Endothelial cell of umbilical vein (primary cell): Measurements from ENCODE around the gene ADGRD2. TPM values are rescaled to one million over a fixed set of nuclear protein-coding genes. Genes with fewer than 3 reads are reported as not detected.

Source experiments
- BruUV-seq: library from RNA; stranded (reverse); fragments of 400-500 nt; replicated peaks from 2 replicates; lab custom pipeline; 2021; lab: Mats Ljungman, UMichigan
- CTCF ChIA-PET: fragments of 300-600, 350-600 bp; sonication (Branson Sonifier 250); formaldehyde crosslinking; loops from one replicate; lab custom pipeline; 2021; ENCODE audit warnings: antibody characterized with exemption, inconsistent platforms; lab: Charles Lee
- POLR2A ChIA-PET: fragments of 300-600, 350-600 bp; sonication (Branson Sonifier 250); formaldehyde crosslinking; loops from one replicate; lab custom pipeline; 2021; ENCODE audit warnings: antibody characterized with exemption, inconsistent platforms; lab: Charles Lee
- DNase-seq: peaks from one replicate; pipeline ENCODE4 v3.0.0-alpha.2; 2011; ENCODE audit warnings: low read depth, low spot score
- FAIRE-seq: peaks from 2 replicates; lab custom pipeline; 2011; peaks lifted over from hg19 to GRCh38; lab: Jason Lieb, UNC
- H2AFZ ChIP-seq: 2 replicates; pipeline ENCODE4 v1.6.0; 2012; ENCODE audit warnings: low read depth, low read length, control low read depth, inconsistent platforms
- H3K27ac ChIP-seq: 2 replicates; pipeline ENCODE4 v1.5.1; 2011; ENCODE audit warnings: low read depth, mild to moderate bottlenecking, control low read depth, low read length, moderate library complexity; ENCODE audit not compliant: insufficient read depth
- H3K27me3 ChIP-seq, 2 experiments: 2 replicates each; pipeline versions ENCODE4 v1.6.0 to v1.6.1; 2011; ENCODE audit warnings: low read length in 2 of 2, mixed read lengths in 1 of 2; ENCODE audit not compliant: control insufficient read depth in 2 of 2, insufficient read depth in 2 of 2
- H3K36me3 ChIP-seq, 2 experiments: 2 replicates in 1 of 2; 3 replicates in 1 of 2; pipeline ENCODE4 v1.5.1; 2011; ENCODE audit warnings: low read length in 2 of 2, mild to moderate bottlenecking in 1 of 2, moderate library complexity in 1 of 2; ENCODE audit not compliant: control insufficient read depth in 2 of 2, insufficient read depth in 2 of 2; ENCODE audit errors: extremely low read depth in 1 of 2
- H3K4me1 ChIP-seq: 3 replicates; pipeline ENCODE4 v1.5.1; 2011; ENCODE audit warnings: mild to moderate bottlenecking, low read length; ENCODE audit not compliant: control insufficient read depth, insufficient read depth; ENCODE audit errors: extremely low read depth
- H3K4me2 ChIP-seq: 2 replicates; pipeline ENCODE4 v1.6.1; 2011; ENCODE audit warnings: low read length, control low read depth, mixed read lengths; ENCODE audit not compliant: insufficient read depth
- H3K4me3 ChIP-seq, 3 experiments: fragments of 200-600 bp in 1 of 3; sonication (generic), shearing (Covaris generic) in 1 of 3; replicated peaks in 1 of 3; 2 replicates each; pipeline ENCODE4 v1.5.1; 2011 to 2016; ENCODE audit warnings: control low read depth in 3 of 3, low read length in 3 of 3, mild to moderate bottlenecking in 2 of 3, inconsistent platforms in 1 of 3, low read depth in 1 of 3, moderate library complexity in 1 of 3; ENCODE audit not compliant: insufficient read depth in 1 of 3
- H3K79me2 ChIP-seq: 2 replicates; pipeline ENCODE4 v1.6.0; 2012; ENCODE audit warnings: low read length, inconsistent platforms; ENCODE audit not compliant: control insufficient read depth, insufficient read depth
- H3K9ac ChIP-seq: replicated peaks from 2 replicates; pipeline ENCODE3; 2011; ENCODE audit warnings: low read length, control low read depth; ENCODE audit not compliant: insufficient read depth; ENCODE audit errors: extremely low read depth
- H3K9me1 ChIP-seq: replicated peaks from 3 replicates; pipeline ENCODE4 v1.6.0; 2011; ENCODE audit warnings: mild to moderate bottlenecking, low read length; ENCODE audit not compliant: control insufficient read depth, insufficient read depth; ENCODE audit errors: extremely low read depth
- H3K9me3 ChIP-seq: replicated peaks from 2 replicates; pipeline ENCODE4 v1.5.1; 2012; ENCODE audit warnings: low read length, inconsistent platforms; ENCODE audit not compliant: control insufficient read depth, insufficient read depth
- H4K20me1 ChIP-seq: replicated peaks from 2 replicates; pipeline ENCODE3; 2011; ENCODE audit warnings: mild to moderate bottlenecking, low read length; ENCODE audit not compliant: control insufficient read depth, insufficient read depth; ENCODE audit errors: extremely low read depth
- EZH2 ChIP-seq: IDR thresholded peaks from 2 replicates; pipeline ENCODE4 v1.6.1; 2012; ENCODE audit warnings: borderline replicate concordance, low read depth, mild to moderate bottlenecking, moderate library complexity, low read length, inconsistent platforms; ENCODE audit not compliant: severe bottlenecking
- FOS ChIP-seq: IDR thresholded peaks from 2 replicates; pipeline ENCODE4 v1.6.1; 2011; ENCODE audit warnings: mild to moderate bottlenecking, low read length, moderate library complexity, borderline replicate concordance; ENCODE audit not compliant: insufficient read depth
- GATA2 ChIP-seq: IDR thresholded peaks from 2 replicates; pipeline ENCODE4 v1.7.0; 2011; ENCODE audit warnings: low read depth, mild to moderate bottlenecking, moderate library complexity, mixed read lengths, low read length; ENCODE audit not compliant: insufficient read length, insufficient read depth
- JUN ChIP-seq: IDR thresholded peaks from 2 replicates; pipeline ENCODE4 v1.6.1; 2011; ENCODE audit warnings: borderline replicate concordance, low read depth; ENCODE audit not compliant: insufficient read length, insufficient read depth
- MYC ChIP-seq: IDR thresholded peaks from one replicate; pipeline ENCODE4 v1.6.1; 2011; ENCODE audit warnings: mild to moderate bottlenecking, low read depth, low read length
- POLR2A ChIP-seq: IDR thresholded peaks from 2 replicates; pipeline ENCODE4 v1.6.1; 2012; ENCODE audit warnings: low read depth, mild to moderate bottlenecking, control low read depth, low read length
- POLR2AphosphoS5 ChIP-seq: IDR thresholded peaks from 2 replicates; pipeline ENCODE4 v1.6.1; 2012; ENCODE audit warnings: low read depth, mild to moderate bottlenecking, control low read depth, low read length, moderate library complexity; ENCODE audit not compliant: insufficient read depth
- dilution Hi-C: fragments of 300-500 bp; cut with MboI; formaldehyde crosslinking; loops from one replicate; pipeline ENCODE4 v1.15.0; 2019; ENCODE audit warnings: low sequenced_read_pairs; ENCODE audit not compliant: extremely low pct_ligation_motif_present
- intact Hi-C: fragments of 100-400 bp; cut with micrococcal nuclease; formaldehyde crosslinking; loops from one replicate; pipeline ENCODE4 v1.10.0; 2022
- polyA plus RNA-seq, 4 experiments: library from polyadenylated mRNA; depleted of rRNA in 3 of 4; stranded (reverse) in 3 of 4; unstranded in 1 of 4; fragments of >200 nt; gene quantifications; 2 replicates each; pipeline versions ENCODE4 v1.2.1 to v1.2.3, GENCODE V29; 2011 to 2012; ENCODE audit warnings: missing spikeins in 1 of 4
- total RNA-seq: library from RNA; stranded (reverse); gene quantifications from 2 replicates; pipeline ENCODE4 v1.2.3, GENCODE V29; 2021
- TF ChIP-seq, protein P1 (sequence below): IDR thresholded peaks from 2 replicates; pipeline ENCODE4 v1.6.1; 2011; ENCODE audit not compliant: insufficient read depth, insufficient read length
- TF ChIP-seq, protein P2 (sequence below), 2 donors: IDR thresholded peaks; 1 replicate in 1 of 2; 2 replicates in 1 of 2; pipeline ENCODE4 v1.5.1; 2011; ENCODE audit warnings: low read length in 2 of 2, mild to moderate bottlenecking in 2 of 2, moderate library complexity in 2 of 2, control low read depth in 1 of 2, inconsistent platforms in 1 of 2, low read depth in 1 of 2; ENCODE audit not compliant: insufficient read depth in 1 of 2; ENCODE audit errors: extremely low read depth in 1 of 2

ADGRD2 gene
- total and polyA plus RNA-seq, 2 donors (not counting 3 experiments of a cell fraction or from before 2014, with no cell fraction given) = not detected

DNA sequence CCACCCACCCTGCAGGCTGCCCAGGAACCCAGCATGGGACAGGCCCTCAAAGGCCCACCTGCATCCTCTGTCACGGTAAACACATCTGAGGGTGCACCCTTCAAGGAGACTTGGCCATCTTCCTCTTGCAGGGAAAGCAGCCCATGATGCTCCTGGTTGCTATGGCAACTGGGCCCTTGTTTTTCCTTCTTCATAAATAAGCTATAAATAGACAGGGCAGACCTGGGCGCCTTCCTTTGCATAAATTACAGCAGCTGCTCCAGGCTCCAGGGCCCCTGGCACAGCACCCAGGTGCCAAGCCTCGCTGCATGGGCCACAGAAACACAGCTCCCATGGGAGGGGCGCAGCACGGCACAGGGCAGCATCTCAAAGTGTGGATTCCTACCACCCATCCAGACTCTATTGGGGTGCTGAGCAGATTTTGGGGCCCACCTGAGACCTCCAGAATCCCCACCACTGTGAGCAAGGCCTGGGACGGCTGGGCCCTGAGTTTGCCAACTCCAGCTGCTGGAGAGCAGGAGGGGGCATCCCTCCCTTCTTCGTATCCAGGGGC, 29.2 kb upstream of the ADGRD2 start:
- no peaks in the 10 kb centered on the region for H3K9me1 ChIP-seq
- intact Hi-C loops = no loop called here
- no peak overlapping the region for H3K27ac ChIP-seq
- H2AFZ ChIP-seq = no peak overlapping the region
- no peak overlapping the region for H3K9ac ChIP-seq
- POLR2A ChIA-PET = no interaction called here
- DNase-seq (no peak), FAIRE-seq (no peak)
- no peaks in the 10 kb centered on the region for H3K9me3 ChIP-seq
- no TSS peak for BruUV-seq
- dilution Hi-C loops = no loop called here
- no peak for TF ChIP-seq POLR2A
- TF ChIP-seq POLR2AphosphoS5 = no peak
- TF ChIP-seq, protein P1, sequence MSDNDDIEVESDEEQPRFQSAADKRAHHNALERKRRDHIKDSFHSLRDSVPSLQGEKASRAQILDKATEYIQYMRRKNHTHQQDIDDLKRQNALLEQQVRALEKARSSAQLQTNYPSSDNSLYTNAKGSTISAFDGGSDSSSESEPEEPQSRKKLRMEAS = no peak
- TF ChIP-seq, protein P2, sequence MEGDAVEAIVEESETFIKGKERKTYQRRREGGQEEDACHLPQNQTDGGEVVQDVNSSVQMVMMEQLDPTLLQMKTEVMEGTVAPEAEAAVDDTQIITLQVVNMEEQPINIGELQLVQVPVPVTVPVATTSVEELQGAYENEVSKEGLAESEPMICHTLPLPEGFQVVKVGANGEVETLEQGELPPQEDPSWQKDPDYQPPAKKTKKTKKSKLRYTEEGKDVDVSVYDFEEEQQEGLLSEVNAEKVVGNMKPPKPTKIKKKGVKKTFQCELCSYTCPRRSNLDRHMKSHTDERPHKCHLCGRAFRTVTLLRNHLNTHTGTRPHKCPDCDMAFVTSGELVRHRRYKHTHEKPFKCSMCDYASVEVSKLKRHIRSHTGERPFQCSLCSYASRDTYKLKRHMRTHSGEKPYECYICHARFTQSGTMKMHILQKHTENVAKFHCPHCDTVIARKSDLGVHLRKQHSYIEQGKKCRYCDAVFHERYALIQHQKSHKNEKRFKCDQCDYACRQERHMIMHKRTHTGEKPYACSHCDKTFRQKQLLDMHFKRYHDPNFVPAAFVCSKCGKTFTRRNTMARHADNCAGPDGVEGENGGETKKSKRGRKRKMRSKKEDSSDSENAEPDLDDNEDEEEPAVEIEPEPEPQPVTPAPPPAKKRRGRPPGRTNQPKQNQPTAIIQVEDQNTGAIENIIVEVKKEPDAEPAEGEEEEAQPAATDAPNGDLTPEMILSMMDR (IDR thresholded peaks at IDR 0.05; ENCODE audit: extremely low read depth in 1 of 2, insufficient read depth in 1 of 2, low read depth in 1 of 2, low read length in 2 of 2) = no peak
- H3K4me1 ChIP-seq = no peaks in the 10 kb centered on the region
- H4K20me1 ChIP-seq = no peaks in the 10 kb centered on the region
- no peaks in the 10 kb centered on the region for H3K36me3 ChIP-seq
- H3K4me2 ChIP-seq = no peak overlapping the region
- H3K79me2 ChIP-seq = no peaks in the 10 kb centered on the region
- H3K27me3 ChIP-seq = peaks cover 4 to 12% of the 10 kb centered on the region in 2 experiments
- CTCF ChIA-PET = interaction anchor here (0.8 to 5.9 kb wide), 8 partner anchors 9 to 343 kb away, joined by 3 to 146 read pairs (median 4); no protein-coding TSS in a partner anchor
- no peak overlapping the region for H3K4me3 ChIP-seq

DNA sequence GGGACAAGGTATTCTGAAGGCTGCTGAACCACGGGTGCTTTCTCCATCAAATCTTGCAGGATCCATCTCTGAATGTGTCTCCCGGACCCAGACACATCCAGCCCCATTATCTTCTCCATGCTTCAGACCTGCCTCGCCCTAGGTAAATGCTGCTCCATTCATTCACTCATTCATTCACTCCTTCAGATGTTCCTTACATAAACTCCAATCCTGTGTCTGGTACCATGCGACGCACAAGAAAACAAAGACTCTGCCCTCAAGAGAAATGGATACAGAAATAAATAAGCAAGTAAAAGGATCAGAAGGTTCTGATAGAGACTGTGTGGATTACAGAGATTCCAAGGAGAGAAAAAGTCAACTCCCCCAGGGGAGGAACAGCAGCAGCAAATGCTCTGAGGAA, 27.1 kb upstream of the ADGRD2 start:
- Histone ChIP-seq H3K27ac (no peak overlapping the region), H2AFZ (no peak overlapping the region), H3K36me3 (no peaks in the 10 kb centered on the region), H3K4me3 (no peak overlapping the region), H3K9ac (no peak overlapping the region), H3K79me2 (no peaks in the 10 kb centered on the region), H3K4me2 (no peak overlapping the region), H3K9me3 (no peaks in the 10 kb centered on the region), H4K20me1 (no peaks in the 10 kb centered on the region), H3K4me1 (no peaks in the 10 kb centered on the region), H3K27me3 (peaks cover 4 to 12% of the 10 kb centered on the region in 2 experiments), H3K9me1 (no peaks in the 10 kb centered on the region)
- ChIA-PET CTCF (no interaction called here), POLR2A (no interaction called here)
- BruUV-seq = no TSS peak
- dilution Hi-C loops = no loop called here
- intact Hi-C loops = no loop called here
- FAIRE-seq (no peak), DNase-seq (no peak)
- TF ChIP-seq JUN = no peak
- TF ChIP-seq POLR2A = no peak
- TF ChIP-seq MYC = no peak
- no peak for TF ChIP-seq POLR2AphosphoS5
- no peak for TF ChIP-seq EZH2
- TF ChIP-seq, protein P2 (IDR thresholded peaks at IDR 0.05; ENCODE audit: extremely low read depth in 1 of 2, insufficient read depth in 1 of 2, low read depth in 1 of 2, low read length in 2 of 2) = no peak
- no peak for TF ChIP-seq GATA2
- TF ChIP-seq, protein P1 = no peak
- TF ChIP-seq FOS = no peak
